Kidney epithelial cell (primary cell): Measurements from ENCODE around the gene TP73. TPM values are rescaled to one million over a fixed set of nuclear protein-coding genes. Genes with fewer than 3 reads are reported as not detected.

Experiments used
- DNase-seq: peaks from one replicate; pipeline ENCODE4 v3.0.0-alpha.2; 2010; ENCODE audit warnings: low read depth
- H3K27me3 ChIP-seq: 2 replicates; pipeline ENCODE4 v1.6.0; 2011; ENCODE audit warnings: low read length; ENCODE audit not compliant: control insufficient read depth, insufficient read depth
- H3K36me3 ChIP-seq: 2 replicates; pipeline ENCODE4 v1.5.1; 2011; ENCODE audit warnings: low read length; ENCODE audit not compliant: control insufficient read depth, insufficient read depth
- H3K4me3 ChIP-seq: 2 replicates; pipeline ENCODE4 v1.5.1; 2011; ENCODE audit warnings: low read depth, mild to moderate bottlenecking, control low read depth, low read length
- total RNA-seq: library from RNA; depleted of rRNA; stranded (reverse); fragments of >200 nt; gene quantifications from 2 replicates; pipeline ENCODE4 v1.2.3, GENCODE V29; 2015
- TF ChIP-seq, protein P1 (sequence below): IDR thresholded peaks from 2 replicates; pipeline ENCODE4 v1.5.1; 2011; ENCODE audit warnings: mild to moderate bottlenecking, moderate library complexity, low read length, control low read depth, inconsistent platforms; ENCODE audit not compliant: insufficient read depth, poor library complexity, severe bottlenecking

Gene TP73
- total RNA-seq, 1 donor from 2014 or later = 0.04 TPM

- Histone ChIP-seq H3K27me3 (peaks cover 76% of the 10 kb centered on the region), H3K36me3 (no peaks in the 10 kb centered on the region), H3K4me3 (no peak overlapping the region)
- TF ChIP-seq, protein P1, sequence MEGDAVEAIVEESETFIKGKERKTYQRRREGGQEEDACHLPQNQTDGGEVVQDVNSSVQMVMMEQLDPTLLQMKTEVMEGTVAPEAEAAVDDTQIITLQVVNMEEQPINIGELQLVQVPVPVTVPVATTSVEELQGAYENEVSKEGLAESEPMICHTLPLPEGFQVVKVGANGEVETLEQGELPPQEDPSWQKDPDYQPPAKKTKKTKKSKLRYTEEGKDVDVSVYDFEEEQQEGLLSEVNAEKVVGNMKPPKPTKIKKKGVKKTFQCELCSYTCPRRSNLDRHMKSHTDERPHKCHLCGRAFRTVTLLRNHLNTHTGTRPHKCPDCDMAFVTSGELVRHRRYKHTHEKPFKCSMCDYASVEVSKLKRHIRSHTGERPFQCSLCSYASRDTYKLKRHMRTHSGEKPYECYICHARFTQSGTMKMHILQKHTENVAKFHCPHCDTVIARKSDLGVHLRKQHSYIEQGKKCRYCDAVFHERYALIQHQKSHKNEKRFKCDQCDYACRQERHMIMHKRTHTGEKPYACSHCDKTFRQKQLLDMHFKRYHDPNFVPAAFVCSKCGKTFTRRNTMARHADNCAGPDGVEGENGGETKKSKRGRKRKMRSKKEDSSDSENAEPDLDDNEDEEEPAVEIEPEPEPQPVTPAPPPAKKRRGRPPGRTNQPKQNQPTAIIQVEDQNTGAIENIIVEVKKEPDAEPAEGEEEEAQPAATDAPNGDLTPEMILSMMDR = no peak
- DNase-seq = no peak
Observed at GRCh38 chr1:3706651-3707297, 54.5 kb downstream of the TP73 start.

DNA sequence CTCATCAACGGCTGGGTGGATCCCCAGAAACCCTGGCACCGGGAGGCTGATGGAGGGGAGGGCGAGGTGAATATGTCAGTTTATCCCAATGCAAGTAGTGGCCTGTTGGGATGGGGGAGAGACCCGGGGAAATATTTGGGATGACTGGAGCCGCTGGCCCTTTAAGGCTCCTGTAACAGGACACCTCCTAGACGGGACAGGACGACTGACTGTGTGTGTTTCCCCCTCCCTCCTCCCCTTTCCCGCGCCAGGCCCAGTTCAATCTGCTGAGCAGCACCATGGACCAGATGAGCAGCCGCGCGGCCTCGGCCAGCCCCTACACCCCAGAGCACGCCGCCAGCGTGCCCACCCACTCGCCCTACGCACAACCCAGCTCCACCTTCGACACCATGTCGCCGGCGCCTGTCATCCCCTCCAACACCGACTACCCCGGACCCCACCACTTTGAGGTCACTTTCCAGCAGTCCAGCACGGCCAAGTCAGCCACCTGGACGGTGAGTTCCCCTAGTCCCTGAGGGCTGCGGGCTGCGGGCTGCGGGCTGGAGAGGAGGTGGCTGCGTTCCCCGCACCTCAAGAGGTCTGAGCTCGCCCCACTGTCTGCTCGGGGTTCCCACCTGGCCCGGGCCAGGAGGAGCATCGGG is 55.1 kb downstream of the TP73 start:
- DNase-seq = no peak
- no peak overlapping the region for H3K4me3 ChIP-seq
- no peaks in the 10 kb centered on the region for H3K36me3 ChIP-seq
- peaks cover 73% of the 10 kb centered on the region for H3K27me3 ChIP-seq
- TF ChIP-seq, protein P1 = no peak

- TF ChIP-seq, protein P1 = no peak
- Histone ChIP-seq H3K27me3 (peaks cover 71% of the 10 kb centered on the region), H3K4me3 (no peak overlapping the region), H3K36me3 (no peaks in the 10 kb centered on the region)
- no peak for DNase-seq
Observed at GRCh38 chr1:3707939-3708328, 55.6 kb downstream of the TP73 start.

DNA sequence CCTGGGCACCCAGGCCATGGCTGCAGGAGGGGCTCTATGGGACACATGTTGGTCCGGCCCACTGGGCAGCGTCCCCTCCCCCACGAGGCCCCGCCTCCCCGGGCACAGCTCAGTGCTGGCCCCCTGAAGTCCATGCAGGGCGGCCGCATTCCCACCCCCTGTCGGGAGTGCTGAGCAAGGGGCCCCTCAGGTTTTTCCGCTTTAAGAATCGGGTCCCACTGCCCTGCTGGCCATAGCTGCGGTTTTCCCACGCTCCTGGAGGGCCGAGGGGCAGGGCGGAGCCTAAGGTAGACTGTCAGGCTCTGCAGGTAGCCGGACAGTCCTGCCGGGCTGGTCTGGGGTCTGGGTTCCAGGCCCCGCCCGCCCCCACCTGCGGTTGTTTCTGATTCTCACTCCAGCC is 56.5 kb downstream of the TP73 start:
- Histone ChIP-seq H3K36me3 (no peaks in the 10 kb centered on the region), H3K27me3 (peaks cover 70% of the 10 kb centered on the region), H3K4me3 (no peak overlapping the region)
- no peak for DNase-seq
- TF ChIP-seq, protein P1 = no peak

DNA sequence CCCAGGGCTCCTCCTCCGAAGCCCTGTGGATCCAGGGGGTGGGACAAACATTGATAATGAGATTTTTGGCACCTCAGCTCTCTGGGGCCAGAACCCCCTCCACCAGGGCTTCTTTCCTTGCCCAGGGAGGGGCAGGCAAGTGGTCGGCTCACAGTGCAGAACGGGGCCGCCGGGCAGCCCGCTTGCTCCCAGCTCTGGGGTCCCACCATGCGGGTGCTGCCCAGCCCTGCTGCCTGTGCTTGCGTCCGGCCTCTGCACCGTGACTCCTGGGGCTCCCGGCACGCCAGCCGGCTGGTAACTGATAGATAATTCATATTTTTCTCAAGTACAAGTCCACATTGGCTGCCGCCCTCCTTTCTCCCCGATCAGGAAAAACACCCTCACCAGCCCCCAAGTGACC is 57.9 kb downstream of the TP73 start:
- Histone ChIP-seq H3K27me3 (peaks cover 62% of the 10 kb centered on the region), H3K36me3 (no peaks in the 10 kb centered on the region), H3K4me3 (no peak overlapping the region)
- DNase-seq = no peak
- TF ChIP-seq, protein P1 = no peak

DNA sequence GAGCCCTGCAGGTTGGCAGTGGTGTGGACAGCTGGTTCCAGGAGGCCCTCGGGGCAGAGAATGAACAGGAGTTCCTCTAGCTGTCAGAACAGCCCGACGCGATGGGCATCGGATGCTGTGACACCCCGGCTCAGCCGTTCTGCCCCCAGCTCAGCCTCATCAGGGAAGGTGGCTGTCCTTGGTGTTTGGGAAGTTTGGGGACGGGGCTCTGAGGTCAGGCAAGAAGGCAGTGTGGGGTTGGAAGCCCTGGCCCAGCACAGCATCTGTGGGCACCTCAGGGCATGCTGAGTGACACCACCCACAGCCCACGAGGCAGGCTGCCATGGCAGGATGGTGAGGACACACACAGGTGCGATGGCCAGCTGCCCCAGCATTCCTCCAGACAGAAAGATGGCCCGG is 59.1 kb downstream of the TP73 start:
- H3K4me3 ChIP-seq = no peak overlapping the region
- H3K27me3 ChIP-seq = peaks cover 57% of the 10 kb centered on the region
- DNase-seq = no peak
- TF ChIP-seq, protein P1 = no peak
- H3K36me3 ChIP-seq = no peaks in the 10 kb centered on the region
